NK-92 (cell line): ENCODE measurements around the gene PTP4A1.
"Not testable (repeated sequence)": the region's sequence is repeated elsewhere in the genome, so short reads cannot be mapped to it uniquely, and the experiment has no call there.

Experiments used
- DNase-seq: peaks from one replicate; lab custom pipeline; 2025; ENCODE audit not compliant: unreplicated experiment; lab: John Stamatoyannopoulos, UW

The PTP4A1 gene

DNA sequence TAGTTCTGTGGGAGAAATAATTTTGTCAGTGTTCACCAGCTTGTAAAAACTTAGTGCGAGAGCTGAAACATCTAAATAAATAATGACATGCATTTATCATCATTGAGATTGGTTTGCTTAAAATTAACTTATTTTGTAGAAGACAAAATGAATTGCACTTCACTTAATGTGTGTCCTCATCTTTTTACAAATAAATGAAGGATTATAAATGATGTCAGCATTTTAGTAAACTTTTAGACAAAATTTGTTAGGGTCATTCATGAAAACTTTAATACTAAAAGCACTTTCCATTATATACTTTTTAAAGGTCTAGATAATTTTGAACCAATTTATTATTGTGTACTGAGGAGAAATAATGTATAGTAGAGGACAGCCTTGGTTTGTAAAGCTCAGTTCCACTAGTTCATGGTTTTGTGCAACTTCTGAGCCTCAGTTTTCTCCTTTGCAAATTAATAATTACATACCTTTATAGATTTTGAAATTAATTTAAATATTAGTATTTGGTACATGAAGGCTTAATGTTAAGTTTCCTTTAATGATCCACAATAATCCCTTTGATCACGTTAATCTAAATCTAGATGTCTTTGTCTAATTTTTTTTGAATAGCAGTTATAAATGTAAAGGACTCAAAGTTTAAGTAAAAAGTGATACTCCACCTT is 9.2 kb downstream of the PTP4A1 start:
- no peak for DNase-seq

DNA sequence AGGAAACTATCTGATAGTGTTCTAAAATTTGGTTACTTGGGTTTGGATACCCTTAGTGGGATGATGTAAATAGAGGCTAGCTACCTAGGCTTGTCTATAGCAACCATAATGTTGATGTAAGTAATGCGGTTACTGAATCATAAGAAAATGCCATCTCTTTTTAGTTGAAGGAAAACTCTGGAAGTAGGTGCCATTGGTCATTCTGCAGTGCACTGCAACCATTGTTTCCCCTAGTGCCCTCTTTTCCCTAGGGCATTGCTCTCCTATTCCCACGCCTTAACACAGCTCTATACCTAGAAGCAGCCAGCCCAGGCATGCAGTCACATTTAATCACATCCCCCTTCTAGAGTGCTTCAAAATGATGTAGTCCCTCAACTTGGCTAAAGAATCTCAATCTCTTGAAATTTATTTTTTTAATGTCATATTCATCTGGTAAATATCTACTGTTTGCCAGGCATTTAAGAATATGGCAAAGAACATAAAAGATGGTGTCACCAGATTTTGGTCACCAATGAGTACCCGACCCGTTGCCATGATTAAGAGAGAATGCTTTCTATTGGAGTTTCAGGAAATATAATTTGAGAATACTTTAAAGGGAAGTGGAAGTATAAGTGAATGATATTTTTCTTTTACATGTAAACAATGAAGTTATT is 10.4 kb downstream of the PTP4A1 start:
- no peak for DNase-seq

DNA sequence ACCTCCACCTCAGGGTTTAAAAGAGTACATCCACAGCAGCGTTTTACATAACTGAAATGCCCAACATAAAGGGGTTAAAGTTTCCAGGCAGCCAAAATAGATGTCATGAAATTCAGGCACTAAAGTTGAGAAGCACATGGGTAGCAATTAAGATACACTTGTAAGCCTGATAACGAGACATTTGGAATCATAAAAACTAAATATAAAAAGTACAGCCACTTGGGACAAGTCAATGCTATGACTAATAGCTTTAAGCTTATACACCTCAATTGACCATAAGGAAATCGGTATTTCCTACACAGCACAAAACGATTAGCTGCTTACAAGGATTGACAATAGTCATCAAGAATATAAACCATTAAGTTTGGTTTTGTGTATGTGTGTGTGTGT is 11.8 kb downstream of the PTP4A1 start:
- DNase-seq, result no peak

DNA sequence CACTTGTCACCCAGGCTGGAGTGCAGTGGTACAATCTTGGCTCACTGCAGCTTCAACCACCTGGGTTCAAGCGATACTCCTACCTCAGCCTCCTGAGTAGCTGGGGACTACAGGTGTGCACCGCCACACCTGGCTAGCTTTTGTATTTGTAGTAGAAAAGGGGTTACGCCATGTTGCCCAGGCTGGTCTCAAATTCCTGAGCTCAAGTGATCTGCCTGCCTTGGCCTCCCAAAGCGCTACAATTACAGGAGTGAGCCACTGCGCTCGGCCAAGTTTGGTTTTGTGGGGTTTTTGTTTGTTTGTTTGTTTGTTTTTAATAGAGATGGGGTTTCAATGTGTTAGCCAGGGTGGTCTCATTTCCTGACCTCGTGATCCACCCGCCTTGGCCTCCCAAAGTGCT is 12.3 kb downstream of the PTP4A1 start:
- DNase-seq, result no peak

DNA sequence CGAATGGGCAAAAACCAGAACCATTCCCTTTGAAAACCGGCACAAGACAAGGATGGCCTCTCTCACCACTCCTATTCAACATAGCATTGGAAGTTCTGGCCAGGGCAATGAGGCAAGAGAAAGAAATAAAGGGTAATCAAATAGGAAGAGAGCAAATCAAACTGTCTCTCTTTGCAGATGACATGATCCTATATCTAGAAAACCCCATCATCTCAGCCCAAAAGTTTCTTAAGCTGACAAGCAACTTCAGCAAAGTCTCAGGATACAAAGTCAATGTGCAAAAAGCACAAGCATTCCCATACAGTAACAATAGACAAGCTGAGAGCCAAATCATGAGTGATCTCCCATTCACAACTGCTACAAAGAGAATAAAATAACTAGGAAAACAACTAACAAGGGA is 13.4 kb downstream of the PTP4A1 start:
- DNase-seq, result not testable (repeated sequence)

GRCh38 chr6:63589952-63590411 is 17.7 kb downstream of the PTP4A1 start:
- no peak for DNase-seq

DNA sequence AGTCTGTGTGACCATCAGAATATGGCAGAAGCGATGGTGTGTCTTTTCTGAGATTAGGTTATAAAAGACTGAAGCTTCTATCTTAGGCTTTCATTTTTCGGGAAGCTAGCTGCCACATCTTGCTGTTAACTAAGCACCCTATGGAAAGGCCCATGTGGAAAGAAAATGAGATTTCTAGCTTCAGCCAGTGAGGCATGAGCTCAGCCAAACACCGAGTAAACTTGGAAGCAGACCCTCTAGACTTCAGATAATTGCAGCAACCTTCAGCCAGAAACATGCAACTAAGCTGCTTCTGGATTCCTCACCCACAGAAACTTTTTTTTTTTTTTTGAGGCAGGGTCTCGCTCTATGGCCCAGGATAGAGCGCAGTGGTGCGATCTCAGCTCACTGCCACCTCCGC is 20.6 kb downstream of the PTP4A1 start:
- DNase-seq, result no peak

DNA sequence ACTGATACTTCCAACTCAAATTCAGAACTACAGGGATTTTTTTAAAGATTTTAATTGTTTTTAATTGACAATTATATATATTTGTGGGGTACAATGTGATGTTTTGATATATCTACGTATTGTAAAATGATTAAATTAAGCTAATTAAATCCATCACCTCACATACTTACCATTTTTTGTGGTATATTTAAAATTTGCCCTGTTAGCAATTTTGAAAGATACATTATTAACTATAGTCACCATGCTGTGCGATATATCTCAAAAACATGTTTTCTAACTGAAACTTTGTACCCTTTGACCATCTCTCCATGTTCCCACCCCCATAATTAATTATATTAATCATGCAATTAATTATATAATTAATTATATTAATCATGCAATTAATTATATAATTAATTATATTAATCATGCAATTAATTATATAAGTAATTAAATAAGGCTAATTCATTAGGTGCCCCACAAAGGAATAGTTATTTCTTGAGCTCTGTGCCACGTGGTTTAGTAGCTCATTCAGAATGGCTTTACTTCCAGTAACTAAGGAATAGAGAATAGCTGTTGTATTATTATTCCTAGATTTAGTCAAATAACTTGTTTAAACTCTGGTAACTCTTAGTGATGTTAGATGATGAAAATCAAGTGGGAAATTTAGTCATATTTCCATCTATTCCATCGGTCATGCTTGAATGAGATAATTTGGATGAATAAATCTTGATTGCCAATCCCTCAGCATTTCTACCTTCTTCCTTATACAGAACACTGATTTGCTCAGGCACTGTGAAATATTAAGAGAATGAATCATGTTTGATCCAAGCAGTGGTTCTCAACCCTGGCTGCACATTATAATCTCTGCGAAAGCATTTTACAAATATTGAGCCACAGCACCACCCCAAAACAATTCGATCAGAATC is 25.1 kb downstream of the PTP4A1 start:
- no peak for DNase-seq

- no peak for DNase-seq
These were observed 26.1 kb downstream of the PTP4A1 start for GRCh38 chr6:63598049-63599036.

DNA sequence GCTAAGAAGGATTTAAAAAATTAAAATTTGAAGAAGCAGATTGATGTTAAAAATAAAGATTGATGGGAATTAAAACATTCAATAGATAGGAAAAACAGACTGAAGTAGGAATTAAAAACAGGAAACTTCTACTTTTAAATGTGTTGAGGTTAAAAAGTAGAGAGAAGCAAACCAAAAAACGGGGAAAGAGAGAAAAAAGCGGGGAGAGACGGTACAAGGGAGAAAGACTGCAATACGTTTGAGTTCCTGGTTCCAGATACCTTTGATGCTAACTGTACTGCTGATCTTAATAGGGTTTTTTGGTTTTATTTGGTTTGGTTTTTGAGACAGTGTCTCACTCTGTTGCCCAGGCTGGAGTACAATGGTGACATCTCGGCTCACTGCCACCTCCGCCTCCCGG is 27.0 kb downstream of the PTP4A1 start:
- DNase-seq, result no peak

- no peak for DNase-seq
These were observed 27.9 kb downstream of the PTP4A1 start for GRCh38 chr6:63600136-63600535.

DNA sequence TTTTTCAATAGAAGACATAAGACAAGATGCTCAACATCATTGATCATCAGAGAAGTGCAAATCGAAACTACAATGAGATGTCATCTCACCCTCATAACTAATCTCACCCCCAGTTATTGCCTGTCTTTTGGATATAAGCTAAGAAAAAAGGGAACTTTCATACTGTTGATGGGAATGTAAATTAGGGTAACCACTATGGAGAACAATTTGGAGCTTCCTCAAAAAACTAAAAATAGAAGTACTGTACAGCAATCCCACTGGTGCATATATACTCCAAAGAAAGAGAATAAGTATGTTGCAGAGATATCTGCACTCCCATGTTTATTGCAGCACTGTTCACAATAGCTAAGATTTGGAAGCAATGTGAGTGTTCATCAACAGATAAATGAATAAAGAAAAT is 37.0 kb downstream of the PTP4A1 start:
- DNase-seq, result no peak

DNA sequence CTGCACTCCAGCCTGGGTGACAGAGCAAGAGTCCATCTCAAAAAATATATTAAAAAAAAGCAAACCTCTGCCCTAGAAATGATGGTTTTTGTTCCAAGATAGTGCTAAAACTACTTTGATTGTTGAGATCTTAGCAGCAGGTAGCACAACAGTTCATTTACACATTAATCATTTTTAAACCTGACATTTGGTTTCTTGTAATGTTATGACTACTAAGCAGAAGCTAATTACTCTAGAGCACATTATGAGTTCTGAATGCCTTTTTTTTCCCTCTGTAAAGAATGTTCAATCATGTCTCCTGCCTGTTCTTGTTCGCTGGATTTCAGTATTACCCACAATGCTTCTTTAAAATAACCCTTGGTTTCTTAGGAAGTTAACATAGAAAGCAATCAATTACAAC is 38.7 kb downstream of the PTP4A1 start:
- no peak for DNase-seq

GRCh38 chr6:63611560-63611959 is 39.3 kb downstream of the PTP4A1 start:
- DNase-seq, result no peak

GRCh38 chr6:63615590-63615989 is 43.3 kb downstream of the PTP4A1 start:
- DNase-seq, result no peak
